HCT116 (cell line): ENCODE measurements around the gene ALDOA. TPM values are rescaled to one million over a fixed set of nuclear protein-coding genes. Genes with fewer than 3 reads are reported as not detected.

Source experiments
- ATAC-seq: fragments of 200-7000 bp; cut with Tn5 transposase; 2 replicates; pipeline ENCODE4 v1.9.1; 2020; ENCODE audit warnings: mild to moderate bottlenecking, moderate library complexity
- BruUV-seq: library from RNA; stranded (reverse); fragments of 400-500 nt; replicated peaks from 2 replicates; lab custom pipeline; 2021; lab: Mats Ljungman, UMichigan
- CTCF ChIA-PET: fragments of 300-600 bp; sonication (Branson Sonifier 250); formaldehyde crosslinking; loops from one replicate; lab custom pipeline; 2021; ENCODE audit warnings: antibody characterized with exemption; lab: Charles Lee
- POLR2A ChIA-PET: fragments of 300-600, 350-600 bp; sonication (Branson Sonifier 250); formaldehyde crosslinking; loops from one replicate; lab custom pipeline; 2021; ENCODE audit warnings: antibody characterized with exemption; lab: Charles Lee
- RAD21 ChIA-PET, 2 experiments: fragments of 300-600 bp; sonication (Branson Sonifier 250); formaldehyde crosslinking; loops; one replicate each; lab custom pipeline; 2023; ENCODE audit warnings: low total read pairs in 2 of 2; ENCODE audit not compliant: uncharacterized antibody in 2 of 2, unreplicated experiment in 2 of 2, low non-redundant PET in 1 of 2; lab: Charles Lee
- DNase-seq: peaks from one replicate; pipeline ENCODE4 v3.0.0-alpha.2; 2010; ENCODE audit warnings: low read depth, low spot score
- H2AFZ ChIP-seq: fragments of 200-600 bp; shearing (Covaris generic), sonication (generic); 2 replicates; pipeline ENCODE4 v1.6.1; 2017; ENCODE audit warnings: low read depth, mixed run types, mixed read lengths, antibody characterized with exemption, low read length; ENCODE audit not compliant: poor library complexity, severe bottlenecking
- H3K27ac ChIP-seq: 2 replicates; pipeline ENCODE4 v1.5.1; 2012; ENCODE audit warnings: low read depth, low read length
- H3K27me3 ChIP-seq: fragments of 200-600 bp; sonication (generic); 2 replicates; pipeline ENCODE4 v1.6.1; 2016; ENCODE audit warnings: mixed run types, low read length, mixed read lengths; ENCODE audit not compliant: insufficient read depth
- H3K36me3 ChIP-seq, 2 experiments: fragments of 200-500 bp in 1 of 2; fragments of 200-600 bp in 1 of 2; sonication (Bioruptor generic) in 1 of 2; sonication (generic) in 1 of 2; 2 replicates each; pipeline versions ENCODE4 v1.5.1 to v1.6.1; 2014 to 2016; ENCODE audit warnings: low read length in 2 of 2, inconsistent platforms in 1 of 2, mixed read lengths in 1 of 2, mixed run types in 1 of 2; ENCODE audit not compliant: insufficient read depth in 2 of 2, control insufficient read depth in 1 of 2
- H3K4me1 ChIP-seq, 2 experiments: fragments of 200-600 bp in 1 of 2; sonication (generic) in 1 of 2; 2 replicates each; pipeline versions ENCODE4 v1.5.1 to v1.6.1; 2012 to 2017; ENCODE audit warnings: low read length in 2 of 2, inconsistent platforms in 1 of 2, mild to moderate bottlenecking in 1 of 2, mixed read lengths in 1 of 2, mixed run types in 1 of 2, moderate library complexity in 1 of 2; ENCODE audit not compliant: insufficient read depth in 2 of 2, control insufficient read depth in 1 of 2
- H3K4me2 ChIP-seq: fragments of 200-600 bp; sonication (generic); 2 replicates; pipeline ENCODE4 v1.6.1; 2017; ENCODE audit warnings: mixed run types, low read length, mixed read lengths
- H3K4me3 ChIP-seq, 2 experiments: fragments of 200-600 bp in 1 of 2; sonication (generic) in 1 of 2; replicated peaks in 1 of 2; 2 replicates each; pipeline ENCODE4 v1.5.1; 2011 to 2016; ENCODE audit warnings: low read length in 2 of 2, control low read depth in 1 of 2, low read depth in 1 of 2, mild to moderate bottlenecking in 1 of 2, mixed read lengths in 1 of 2, mixed run types in 1 of 2
- H3K79me2 ChIP-seq: fragments of 200-600 bp; sonication (generic); 2 replicates; pipeline ENCODE4 v1.6.1; 2017; ENCODE audit warnings: mild to moderate bottlenecking, mixed run types, low read length, moderate library complexity, mixed read lengths; ENCODE audit not compliant: insufficient read depth
- H3K9ac ChIP-seq: fragments of 200-600 bp; sonication (generic); 2 replicates; pipeline ENCODE4 v1.6.1; 2016; ENCODE audit warnings: low read length, mixed read lengths
- H3K9me2 ChIP-seq: fragments of 200-600 bp; sonication (generic), shearing (Covaris generic); 2 replicates; pipeline ENCODE4 v1.6.1; 2017; ENCODE audit warnings: mixed run types, mild to moderate bottlenecking, moderate library complexity; ENCODE audit not compliant: insufficient read depth
- H3K9me3 ChIP-seq, 2 experiments: fragments of 200-500 bp in 1 of 2; fragments of 200-600 bp in 1 of 2; sonication (Bioruptor generic) in 1 of 2; sonication (generic) in 1 of 2; 2 replicates each; pipeline ENCODE4 v1.6.1; 2014 to 2017; ENCODE audit warnings: low read length in 2 of 2, mixed read lengths in 2 of 2, inconsistent platforms in 1 of 2, low read depth in 1 of 2, mild to moderate bottlenecking in 1 of 2, mixed run types in 1 of 2, moderate library complexity in 1 of 2; ENCODE audit not compliant: control insufficient read depth in 1 of 2, insufficient read depth in 1 of 2
- H4K20me1 ChIP-seq: fragments of 200-600 bp; sonication (generic), shearing (Covaris generic); 2 replicates; pipeline ENCODE4 v1.6.1; 2017; ENCODE audit warnings: mixed run types, mild to moderate bottlenecking, moderate library complexity; ENCODE audit not compliant: insufficient read depth
- ATF3 ChIP-seq: IDR thresholded peaks from 2 replicates; pipeline ENCODE4 v1.6.1; 2012
- CBX3 ChIP-seq: IDR thresholded peaks from 2 replicates; pipeline ENCODE4 v1.6.1; 2012; ENCODE audit warnings: low read depth
- CEBPB ChIP-seq: IDR thresholded peaks from 2 replicates; pipeline ENCODE4 v1.6.1; 2012; ENCODE audit warnings: low read depth
- EGR1 ChIP-seq: IDR thresholded peaks from 2 replicates; pipeline ENCODE4 v1.6.1; 2012; ENCODE audit warnings: low read depth
- EZH2 ChIP-seq: fragments of 200-600 bp; sonication (generic); IDR thresholded peaks from 2 replicates; pipeline ENCODE4 v1.6.1; 2017; ENCODE audit warnings: antibody characterized with exemption, mixed run types
- EZH2phosphoT487 ChIP-seq: fragments of 200-600 bp; IDR thresholded peaks from 2 replicates; pipeline ENCODE4 v1.6.1; 2018; ENCODE audit warnings: antibody characterized with exemption, borderline replicate concordance
- FOSL1 ChIP-seq: IDR thresholded peaks from 2 replicates; pipeline ENCODE4 v1.6.1; 2012; ENCODE audit warnings: low read depth
- JUND ChIP-seq: IDR thresholded peaks from 2 replicates; pipeline ENCODE4 v1.6.1; 2012
- MAX ChIP-seq: IDR thresholded peaks from 2 replicates; pipeline ENCODE4 v1.6.1; 2012
- POLR2A ChIP-seq: IDR thresholded peaks from 2 replicates; pipeline ENCODE4 v1.7.0; 2011; ENCODE audit warnings: borderline replicate concordance; ENCODE audit not compliant: insufficient read depth, insufficient read length; ENCODE audit errors: extremely low read depth
- POLR2AphosphoS5 ChIP-seq: IDR thresholded peaks from 2 replicates; pipeline ENCODE4 v1.6.1; 2011; ENCODE audit warnings: mild to moderate bottlenecking, low read depth, low read length, moderate library complexity
- RAD21 ChIP-seq: IDR thresholded peaks from 2 replicates; pipeline ENCODE4 v1.6.1; 2012; ENCODE audit warnings: low read depth, mild to moderate bottlenecking
- REST ChIP-seq: IDR thresholded peaks from 2 replicates; pipeline ENCODE4 v1.6.1; 2012; ENCODE audit warnings: low read depth
- SP1 ChIP-seq: IDR thresholded peaks from 2 replicates; pipeline ENCODE4 v1.6.1; 2012; ENCODE audit warnings: low read depth
- SRF ChIP-seq: IDR thresholded peaks from 2 replicates; pipeline ENCODE4 v1.6.1; 2012; ENCODE audit warnings: low read depth
- TCF7L2 ChIP-seq: IDR thresholded peaks from 2 replicates; pipeline ENCODE4 v1.7.0; 2011; ENCODE audit warnings: borderline replicate concordance, inconsistent platforms; ENCODE audit not compliant: insufficient read depth, insufficient read length; ENCODE audit errors: extremely low read depth
- ZBTB33 ChIP-seq: IDR thresholded peaks from 2 replicates; pipeline ENCODE4 v1.6.1; 2011; ENCODE audit warnings: mild to moderate bottlenecking, low read length, moderate library complexity; ENCODE audit not compliant: insufficient replicate concordance; ENCODE audit errors: extremely low read depth
- ZFX ChIP-seq: fragments of 450-650 bp; IDR thresholded peaks from 2 replicates; pipeline ENCODE4 v1.6.1; 2017
- ZNF274 ChIP-seq: fragments of 200-500 bp; sonication (Bioruptor generic); IDR thresholded peaks from 2 replicates; pipeline ENCODE4 v1.6.1; 2014; ENCODE audit warnings: mild to moderate bottlenecking, low read depth, low read length, inconsistent platforms
- intact Hi-C: fragments of 100-400 bp; cut with micrococcal nuclease; formaldehyde crosslinking; loops from 2 replicates; pipeline ENCODE4 v1.10.0; 2022
- total RNA-seq: library from RNA; stranded (reverse); gene quantifications from one replicate; pipeline ENCODE4 v1.2.1, GENCODE V29; 2021; ENCODE audit not compliant: unreplicated experiment

The ALDOA gene
- total RNA-seq, 1 experiment from 2014 or later, result 2,423 TPM

GRCh38 chr16:30116291-30117207 is 51.0 kb downstream of the ALDOA start (continued):
- no peak for TF ChIP-seq RAD21
- no peak for TF ChIP-seq SRF
- no peak for TF ChIP-seq POLR2A
- no peak for TF ChIP-seq POLR2AphosphoS5
- TF ChIP-seq EZH2, result no peak
- no peak for TF ChIP-seq JUND

- no peak for DNase-seq
- ChIA-PET RAD21 (no interaction called here), CTCF (no interaction called here), POLR2A (no interaction called here)
- no peaks in the 10 kb centered on the region for H4K20me1 ChIP-seq
- intact Hi-C loops, result no loop called here
- H3K27me3 ChIP-seq, result no peaks in the 10 kb centered on the region
- no TSS peak for BruUV-seq
- no peaks in the 10 kb centered on the region for H3K79me2 ChIP-seq
- no peaks in the 10 kb centered on the region for H3K9me3 ChIP-seq
- TF ChIP-seq ZBTB33 (no peak), ATF3 (no peak), REST (no peak), ZFX (no peak), SRF (no peak), ZNF274 (no peak), JUND (no peak), POLR2AphosphoS5 (no peak), CEBPB (no peak), TCF7L2 (no peak), SP1 (no peak), EGR1 (no peak), EZH2 (no peak), POLR2A (no peak), CBX3 (no peak), MAX (no peak), RAD21 (no peak), EZH2phosphoT487 (no peak), FOSL1 (no peak)
- no peak overlapping the region for H3K4me3 ChIP-seq
- H3K4me2 ChIP-seq, result no peak overlapping the region
- H3K4me1 ChIP-seq, result peaks cover 20 to 32% of the 10 kb centered on the region in 2 experiments
- no peak overlapping the region for H3K9ac ChIP-seq
- no peak overlapping the region for H2AFZ ChIP-seq
- no peak overlapping the region for H3K27ac ChIP-seq
- H3K9me2 ChIP-seq, result no peaks in the 10 kb centered on the region
- H3K36me3 ChIP-seq, result no peaks in the 10 kb centered on the region; a peak in 1 of 4 replicates
- no peak for ATAC-seq
These were observed 52.2 kb downstream of the ALDOA start for GRCh38 chr16:30117768-30118167.
